Stomach (tissue), 9 donors: ENCODE measurements around the gene ABCF3. TPM values are rescaled to one million over a fixed set of nuclear protein-coding genes. Genes with fewer than 3 reads are reported as not detected.

Experiments used
- DNase-seq, 2 donors: peaks; one replicate each; pipeline versions ENCODE4 v3.0.0 to v3.0.0-alpha.2; 2013 to 2019
- H3K27ac ChIP-seq, 5 donors: fragments of 200-600 bp in 4 of 5; sonication (generic) in 4 of 5; one replicate each; pipeline ENCODE4 v1.5.1; 2013 to 2019; ENCODE audit warnings: mild to moderate bottlenecking in 1 of 5, moderate library complexity in 1 of 5
- H3K27me3 ChIP-seq, 3 donors: fragments of 200-600 bp; sonication (generic); one replicate each; pipeline ENCODE4 v1.5.1; 2017 to 2019; ENCODE audit warnings: mixed run types in 1 of 3
- H3K36me3 ChIP-seq, 4 donors: fragments of 200-600 bp; sonication (generic); 1 replicate in 3 of 4; 2 replicates in 1 of 4; pipeline ENCODE4 v1.5.1; 2016 to 2019
- H3K4me1 ChIP-seq, 4 donors: fragments of 200-600 bp; sonication (generic); one replicate each; pipeline ENCODE4 v1.5.1; 2016 to 2019
- H3K4me3 ChIP-seq, 4 donors: fragments of 200-600 bp; sonication (generic) in 3 of 4; one replicate each; pipeline ENCODE4 v1.5.1; 2016 to 2019; ENCODE audit warnings: mild to moderate bottlenecking in 1 of 4
- H3K9me3 ChIP-seq, 4 donors: fragments of 200-600 bp; sonication (generic); one replicate each; pipeline ENCODE4 v1.5.1; 2016 to 2019
- CTCF ChIP-seq, 7 experiments: fragments of 450-650 bp in 4 of 7; fragments of 200-600 bp in 3 of 7; sonication (generic) in 3 of 7; IDR thresholded peaks; one replicate each; pipeline ENCODE4 v1.5.1; 2016 to 2019; ENCODE audit warnings: antibody characterized with exemption in 7 of 7, control low read depth in 2 of 7, mild to moderate bottlenecking in 1 of 7
- EP300 ChIP-seq: sonication (generic); formaldehyde crosslinking; IDR thresholded peaks from one replicate; pipeline ENCODE4 v1.6.1; 2017; ENCODE audit warnings: antibody characterized with exemption
- POLR2A ChIP-seq, 4 donors: fragments of 450-650 bp; IDR thresholded peaks; one replicate each; pipeline ENCODE4 v1.6.1; 2016; ENCODE audit warnings: antibody characterized with exemption in 4 of 4, control low read depth in 2 of 4, mild to moderate bottlenecking in 1 of 4, moderate library complexity in 1 of 4
- POLR2AphosphoS5 ChIP-seq, 3 donors: sonication (generic); formaldehyde crosslinking; IDR thresholded peaks; one replicate each; pipeline ENCODE4 v1.6.1; 2016; ENCODE audit warnings: antibody characterized with exemption in 3 of 3
- WGBS, 5 donors: extraction: QIAGEN DNeasy Blood & Tissue Kit in 3 of 5; methylation state at CpG; one replicate each; pipeline versions ENCODE4 v1.1.5 to v1.1.7; 2013 to 2018; 5-methylcytosine and 5-hydroxymethylcytosine counted together
- intact Hi-C: fragments of 100-400 bp; cut with DNase I; formaldehyde crosslinking; loops from one replicate; pipeline ENCODE4 v1.15.1; 2023; ENCODE audit warnings: low total_unique reads
- polyA plus RNA-seq, 3 donors: library from polyadenylated mRNA; stranded (reverse); fragments of 200-250 nt; gene quantifications; one replicate each; pipeline ENCODE4 v1.2.3, GENCODE V29; 2013
- total RNA-seq, 5 donors: library from RNA; depleted of rRNA; stranded (reverse); fragments of >200 nt; gene quantifications; one replicate each; pipeline versions ENCODE4 v1.1.0 to v1.2.3, GENCODE V29; 2014 to 2016
- donor health status: healthy with polysubstance abuse.
- donor health status: Bipolar disorder and iron deficiency.
- donor health status: healthy.

ABCF3 gene
- total and polyA plus RNA-seq, 8 donors: 21.6 to 194 (median 47.5) TPM

DNA sequence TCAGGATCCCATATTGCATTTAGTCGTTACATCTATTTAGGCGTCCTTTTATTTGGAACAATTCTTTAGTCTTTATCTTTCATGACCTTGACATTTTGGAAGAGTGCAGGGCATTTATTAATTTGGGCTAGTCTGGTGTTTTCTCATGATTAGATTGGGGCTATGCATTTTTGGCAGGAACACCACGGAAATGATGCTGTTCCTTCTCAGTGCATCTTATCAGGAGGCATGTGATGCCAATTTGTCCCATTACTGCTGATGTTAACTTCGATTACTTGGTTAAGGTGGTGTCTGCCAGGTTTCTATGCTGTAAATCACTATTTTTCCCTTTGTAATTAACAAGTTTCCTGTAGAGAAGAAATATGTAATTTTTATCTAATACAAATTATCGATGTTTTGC lies 25.3 kb downstream of the ABCF3 start:
- no peak for TF ChIP-seq POLR2A (IDR thresholded peaks at IDR 0.05)
- no peak for TF ChIP-seq POLR2AphosphoS5 (IDR thresholded peaks at IDR 0.05)
- no peak for TF ChIP-seq EP300
- no peak for TF ChIP-seq CTCF (IDR thresholded peaks at IDR 0.05)
- DNase-seq: no peak
- Histone ChIP-seq H3K4me1 (no peaks in the 10 kb centered on the region), H3K4me3 (no peak overlapping the region), H3K27ac (no peak overlapping the region), H3K36me3 (no peaks in the 10 kb centered on the region), H3K27me3 (peaks cover 0 to 14% (median 4%) of the 10 kb centered on the region in 3 donors), H3K9me3 (no peaks in the 10 kb centered on the region)
- 63 to 76% (median 71%) methylated on average over 5 of the region's 5 CpGs for WGBS, 5 donors
- intact Hi-C loops: no loop called here

DNA sequence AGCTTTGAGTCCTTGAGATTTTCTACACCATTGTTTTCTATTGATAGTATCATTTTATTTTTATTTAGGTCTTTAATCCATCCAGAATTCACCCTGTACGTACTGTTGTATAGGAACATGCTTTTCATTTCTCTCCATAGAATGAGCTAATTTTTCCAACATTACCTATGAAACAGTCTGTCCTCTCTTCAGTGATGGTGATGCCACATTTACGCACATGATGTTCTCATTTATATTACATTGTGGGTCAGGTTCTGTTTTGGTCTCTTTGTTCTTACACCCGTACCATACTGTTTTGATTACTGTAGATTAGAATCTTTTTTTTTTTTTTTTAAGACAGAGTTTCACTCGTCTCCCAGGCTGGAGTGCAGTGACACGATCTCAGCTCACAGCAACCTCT lies 25.7 kb downstream of the ABCF3 start:
- no peak for DNase-seq
- TF ChIP-seq POLR2AphosphoS5 (IDR thresholded peaks at IDR 0.05) (no peak), CTCF (IDR thresholded peaks at IDR 0.05) (no peak), EP300 (no peak), POLR2A (IDR thresholded peaks at IDR 0.05) (no peak)
- Histone ChIP-seq H3K27ac (no peak overlapping the region), H3K36me3 (no peaks in the 10 kb centered on the region), H3K4me3 (no peak overlapping the region), H3K4me1 (no peaks in the 10 kb centered on the region), H3K27me3 (peaks cover 0 to 12% (median 1%) of the 10 kb centered on the region in 3 donors), H3K9me3 (no peaks in the 10 kb centered on the region)
- 59 to 73% (median 70%) methylated on average over 5 of the region's 5 CpGs for WGBS, 5 donors
- intact Hi-C loops: no loop called here

DNA sequence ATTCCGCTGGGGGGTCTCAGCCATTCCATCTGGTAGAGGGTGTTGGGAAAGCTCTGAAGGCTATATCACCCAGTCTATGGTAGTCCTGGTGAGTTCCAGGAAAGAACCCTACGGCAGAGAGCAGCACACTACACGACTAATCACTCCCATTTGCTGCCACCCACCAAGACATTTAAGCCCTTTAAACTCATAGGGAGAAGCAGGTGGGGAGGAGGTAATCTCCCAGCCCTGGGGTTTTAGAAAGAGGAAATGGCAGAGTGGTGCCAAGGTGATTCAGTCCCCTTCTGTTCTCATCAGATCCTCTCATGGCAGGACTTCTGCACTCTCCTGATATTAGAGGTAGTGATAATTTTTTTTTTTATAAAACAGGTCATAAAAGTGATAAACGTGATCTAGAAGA lies 32.8 kb downstream of the ABCF3 start:
- intact Hi-C loops: no loop called here
- Histone ChIP-seq H3K9me3 (no peaks in the 10 kb centered on the region), H3K4me1 (no peaks in the 10 kb centered on the region), H3K27me3 (peaks cover 0 to 41% (median 0%) of the 10 kb centered on the region in 3 donors), H3K27ac (no peak overlapping the region), H3K4me3 (no peak overlapping the region), H3K36me3 (no peaks in the 10 kb centered on the region)
- no peak for DNase-seq
- no peak for TF ChIP-seq POLR2AphosphoS5 (IDR thresholded peaks at IDR 0.05)
- no peak for TF ChIP-seq POLR2A (IDR thresholded peaks at IDR 0.05)
- TF ChIP-seq CTCF (IDR thresholded peaks at IDR 0.05): no peak
- no peak for TF ChIP-seq EP300
- WGBS, 5 donors: 51 to 68% (median 61%) methylated on average over 4 of the region's 4 CpGs

- intact Hi-C loops: no loop called here
- Histone ChIP-seq H3K4me1 (no peaks in the 10 kb centered on the region), H3K27me3 (peaks cover 0 to 54% (median 3%) of the 10 kb centered on the region in 3 donors), H3K9me3 (no peaks in the 10 kb centered on the region), H3K36me3 (no peaks in the 10 kb centered on the region), H3K4me3 (no peak overlapping the region), H3K27ac (no peak overlapping the region)
- 47 to 66% (median 60%) methylated on average over 3 of the region's 3 CpGs for WGBS, 5 donors
- no peak for DNase-seq
- TF ChIP-seq EP300 (no peak), POLR2A (IDR thresholded peaks at IDR 0.05) (no peak), POLR2AphosphoS5 (IDR thresholded peaks at IDR 0.05) (no peak), CTCF (IDR thresholded peaks at IDR 0.05) (no peak)
Observed at GRCh38 chr3:184222521-184222920, 36.5 kb downstream of the ABCF3 start.
